ENCODE data around the gene NCKAP5. TPM values are rescaled to one million over a fixed set of nuclear protein-coding genes. Genes with fewer than 3 reads are reported as not detected.

The NCKAP5 gene
- total RNA-seq, 1 donor from 2014 or later: 0.87 TPM

- no peak overlapping the region for H3K27ac Mint-ChIP-seq (ENCODE audit: unreplicated experiment)
- DNase-seq (ENCODE audit: low spot score): no peak
- no peak for TF ChIP-seq CTCF (IDR thresholded peaks at IDR 0.05)
- no peaks in the 10 kb centered on the region for H3K4me1 Mint-ChIP-seq (ENCODE audit: low read depth)
- peaks cover 5% of the 10 kb centered on the region for H3K9me3 Mint-ChIP-seq (ENCODE audit: low read depth)
- H3K36me3 Mint-ChIP-seq (ENCODE audit: low read depth): peaks cover 2% of the 10 kb centered on the region
- no peak overlapping the region for H3K4me3 Mint-ChIP-seq (ENCODE audit: unreplicated experiment)
- H3K27me3 Mint-ChIP-seq (ENCODE audit: low read depth): no peaks in the 10 kb centered on the region
Observed at GRCh38 chr2:133098787-133099186, 469.5 kb downstream of the NCKAP5 start.

- no peak overlapping the region for H3K4me3 Mint-ChIP-seq (ENCODE audit: unreplicated experiment)
- peaks cover 5% of the 10 kb centered on the region for H3K9me3 Mint-ChIP-seq (ENCODE audit: low read depth)
- H3K4me1 Mint-ChIP-seq (ENCODE audit: low read depth): no peaks in the 10 kb centered on the region
- H3K27me3 Mint-ChIP-seq (ENCODE audit: low read depth): no peaks in the 10 kb centered on the region
- peaks cover 2% of the 10 kb centered on the region for H3K36me3 Mint-ChIP-seq (ENCODE audit: low read depth)
- no peak overlapping the region for H3K27ac Mint-ChIP-seq (ENCODE audit: unreplicated experiment)
- no peak for TF ChIP-seq CTCF (IDR thresholded peaks at IDR 0.05)
- DNase-seq (ENCODE audit: low spot score): no peak
Observed at GRCh38 chr2:133097666-133098065, 470.6 kb downstream of the NCKAP5 start.

- DNase-seq (ENCODE audit: low spot score): no peak
Observed at GRCh38 chr2:133092571-133092970, 475.7 kb downstream of the NCKAP5 start.

GRCh38 chr2:133090358-133090757, 477.9 kb downstream of the NCKAP5 start:
- H3K4me3 Mint-ChIP-seq (ENCODE audit: unreplicated experiment): no peak overlapping the region
- DNase-seq (ENCODE audit: low spot score): no peak
- H3K27ac Mint-ChIP-seq (ENCODE audit: unreplicated experiment): no peak overlapping the region
- H3K36me3 Mint-ChIP-seq (ENCODE audit: low read depth): no peaks in the 10 kb centered on the region
- H3K9me3 Mint-ChIP-seq (ENCODE audit: low read depth): peaks cover 3% of the 10 kb centered on the region
- no peaks in the 10 kb centered on the region for H3K27me3 Mint-ChIP-seq (ENCODE audit: low read depth)
- no peak for TF ChIP-seq CTCF (IDR thresholded peaks at IDR 0.05)
- no peaks in the 10 kb centered on the region for H3K4me1 Mint-ChIP-seq (ENCODE audit: low read depth)

More at GRCh38 chr2:133092571-133092970, 475.7 kb downstream of the NCKAP5 start:
- Mint-ChIP-seq H3K36me3 (ENCODE audit: low read depth) (no peaks in the 10 kb centered on the region), H3K4me1 (ENCODE audit: low read depth) (no peaks in the 10 kb centered on the region), H3K27me3 (ENCODE audit: low read depth) (no peaks in the 10 kb centered on the region), H3K4me3 (ENCODE audit: unreplicated experiment) (no peak overlapping the region), H3K27ac (ENCODE audit: unreplicated experiment) (no peak overlapping the region), H3K9me3 (ENCODE audit: low read depth) (peaks cover 3% of the 10 kb centered on the region)
- no peak for TF ChIP-seq CTCF (IDR thresholded peaks at IDR 0.05)

GRCh38 chr2:133086176-133086575, 482.1 kb downstream of the NCKAP5 start:
- Mint-ChIP-seq H3K4me1 (ENCODE audit: low read depth) (no peaks in the 10 kb centered on the region), H3K36me3 (ENCODE audit: low read depth) (no peaks in the 10 kb centered on the region), H3K9me3 (ENCODE audit: low read depth) (peaks cover 3% of the 10 kb centered on the region), H3K4me3 (ENCODE audit: unreplicated experiment) (no peak overlapping the region), H3K27me3 (ENCODE audit: low read depth) (peaks cover under 1% of the 10 kb centered on the region), H3K27ac (ENCODE audit: unreplicated experiment) (no peak overlapping the region)
- no peak for TF ChIP-seq CTCF (IDR thresholded peaks at IDR 0.05)
- no peak for DNase-seq (ENCODE audit: low spot score)

Measured in chondrocyte (in vitro differentiated cells).